ENCODE data around the gene RPA3. TPM values are rescaled to one million over a fixed set of nuclear protein-coding genes. Genes with fewer than 3 reads are reported as not detected.

The RPA3 gene
- polyA plus RNA-seq: 168 and 197 TPM in 2 replicates

GRCh38 chr7:7718492-7718891 lies at the start of gene RPA3:
RPA3 (minus strand) TSS chr7:7718607; CDS start chr7:7640418, 78,189 bp downstream.

GRCh38 chr7:7640221-7641128 lies 77.9 kb downstream of the RPA3 start, which contains the start of gene UMAD1:
UMAD1 (plus strand) TSS chr7:7640752; CDS start chr7:7673372, 32,620 bp downstream.

Other genes starting within 250 kb of the RPA3 start
- 1.2 TPM in 1 of 2 replicates, not detected in the other for gene COL28A1, start 182.7 kb downstream of the RPA3 start, polyA plus RNA-seq
- gene MIOS, start 151.7 kb downstream of the RPA3 start, polyA plus RNA-seq: 15.8 and 19.1 TPM in 2 replicates
- 16.6 and 24.0 TPM in 2 replicates for gene UMAD1, start 77.9 kb downstream of the RPA3 start, polyA plus RNA-seq

Measured in Purkinje cell (primary cell).